SK-N-SH (cell line): ENCODE data around the gene CCDC68. TPM values are rescaled to one million over a fixed set of nuclear protein-coding genes. Genes with fewer than 3 reads are reported as not detected.

ENCODE experiments used
- CTCF ChIA-PET: fragments of 300-600, 350-600 bp; formaldehyde crosslinking; extraction: SDS; loops from one replicate; lab custom pipeline; 2021; lab: Yijun Ruan, JAX
- POLR2A ChIA-PET: fragments of 350-600 bp; sonication (Branson Sonifier 250); formaldehyde crosslinking; extraction: SDS; loops from one replicate; lab custom pipeline; 2020; ENCODE audit warnings: antibody characterized with exemption, inconsistent platforms; lab: Yijun Ruan, JAX
- DNase-seq: peaks from one replicate; pipeline ENCODE4 v3.0.0; 2012
- H2AFZ ChIP-seq: fragments of 200-600 bp; sonication (generic); 2 replicates; pipeline ENCODE4 v1.8.1; 2016; ENCODE audit warnings: antibody characterized with exemption, mild to moderate bottlenecking, low read depth
- H3F3A ChIP-seq: fragments of 200-600 bp; sonication (generic); replicated peaks from 2 replicates; pipeline ENCODE3; 2016; ENCODE audit warnings: antibody characterized with exemption, mild to moderate bottlenecking; ENCODE audit not compliant: insufficient read depth
- H3K27ac ChIP-seq, 2 experiments: fragments of 200-500 bp in 1 of 2; fragments of 200-600 bp in 1 of 2; sonication (Bioruptor generic) in 1 of 2; sonication (generic), shearing (Covaris generic) in 1 of 2; 2 replicates each; pipeline versions ENCODE4 v1.5.1 to v1.6.1; 2014 to 2016; ENCODE audit warnings: low read depth in 2 of 2, inconsistent platforms in 1 of 2, low read length in 1 of 2, mild to moderate bottlenecking in 1 of 2, mixed read lengths in 1 of 2
- H3K27me3 ChIP-seq: fragments of 200-600 bp; sonication (generic), shearing (Covaris generic); 2 replicates; pipeline ENCODE4 v1.6.1; 2016; ENCODE audit warnings: mixed run types; ENCODE audit not compliant: insufficient read depth
- H3K36me3 ChIP-seq, 2 experiments: fragments of 200-500 bp in 1 of 2; fragments of 200-600 bp in 1 of 2; sonication (Bioruptor generic) in 1 of 2; sonication (generic) in 1 of 2; replicated peaks in 1 of 2; 2 replicates each; pipeline versions ENCODE3 to v1.5.1; 2014 to 2016; ENCODE audit warnings: low read length in 1 of 2, mild to moderate bottlenecking in 1 of 2; ENCODE audit not compliant: insufficient read depth in 2 of 2, control insufficient read depth in 1 of 2
- H3K4me1 ChIP-seq, 2 experiments: fragments of 200-500 bp in 1 of 2; fragments of 200-600 bp in 1 of 2; sonication (Bioruptor generic) in 1 of 2; sonication (generic), shearing (Covaris generic) in 1 of 2; 2 replicates each; pipeline versions ENCODE4 v1.5.1 to v1.6.1; 2014 to 2016; ENCODE audit warnings: low read depth in 1 of 2, low read length in 1 of 2, mixed run types in 1 of 2; ENCODE audit not compliant: insufficient read depth in 2 of 2, control insufficient read depth in 1 of 2
- H3K4me2 ChIP-seq: fragments of 200-600 bp; sonication (generic), shearing (Covaris generic); 2 replicates; pipeline ENCODE4 v1.6.1; 2017; ENCODE audit warnings: mixed run types
- H3K4me3 ChIP-seq, 2 experiments: fragments of 200-500 bp in 1 of 2; fragments of 200-600 bp in 1 of 2; sonication (Bioruptor generic) in 1 of 2; sonication (generic), shearing (Covaris generic) in 1 of 2; 2 replicates each; pipeline versions ENCODE4 v1.5.1 to v1.8.1; 2014 to 2016; ENCODE audit warnings: low read depth in 2 of 2, inconsistent platforms in 1 of 2, low read length in 1 of 2, mild to moderate bottlenecking in 1 of 2, mixed read lengths in 1 of 2, moderate library complexity in 1 of 2
- H3K79me2 ChIP-seq: fragments of 200-600 bp; sonication (generic); 2 replicates; pipeline ENCODE4 v1.8.1; 2017; ENCODE audit warnings: mild to moderate bottlenecking; ENCODE audit not compliant: insufficient read depth
- H3K9ac ChIP-seq: fragments of 200-600 bp; sonication (generic); 2 replicates; pipeline ENCODE4 v1.6.1; 2017; ENCODE audit warnings: mixed run types
- H3K9me2 ChIP-seq: fragments of 200-600 bp; sonication (generic); 2 replicates; pipeline ENCODE4 v1.6.1; 2017; ENCODE audit warnings: mixed run types
- H3K9me3 ChIP-seq: fragments of 200-600 bp; sonication (generic); 2 replicates; pipeline ENCODE4 v1.6.1; 2017; ENCODE audit warnings: mixed run types, mild to moderate bottlenecking, moderate library complexity
- H4K20me1 ChIP-seq: fragments of 200-600 bp; sonication (generic); 2 replicates; pipeline ENCODE4 v1.6.1; 2017; ENCODE audit warnings: mild to moderate bottlenecking, mixed run types; ENCODE audit not compliant: insufficient read depth
- CHD2 ChIP-seq: fragments of 150-350 bp; IDR thresholded peaks from 2 replicates; pipeline ENCODE4 v1.6.1; 2018; ENCODE audit warnings: low read length; ENCODE audit not compliant: partially characterized antibody
- FOXM1 ChIP-seq: IDR thresholded peaks from 2 replicates; pipeline ENCODE4 v1.4.0; 2012; ENCODE audit warnings: low read depth, mild to moderate bottlenecking
- GABPA ChIP-seq: IDR thresholded peaks from 2 replicates; pipeline ENCODE4 v1.4.0; 2012; ENCODE audit warnings: low read depth, mild to moderate bottlenecking
- JUND ChIP-seq: IDR thresholded peaks from 2 replicates; pipeline ENCODE4 v1.4.0; 2012
- MXI1 ChIP-seq: IDR thresholded peaks from 2 replicates; pipeline ENCODE4 v1.6.1; 2012; ENCODE audit warnings: mild to moderate bottlenecking, low read depth, low read length, improper control_type of control experiment
- RAD21 ChIP-seq: IDR thresholded peaks from 2 replicates; pipeline ENCODE4 v1.6.1; 2012; ENCODE audit warnings: mild to moderate bottlenecking, low read length
- RCOR1 ChIP-seq: fragments of 150-350 bp; IDR thresholded peaks from 2 replicates; pipeline ENCODE4 v1.6.1; 2017; ENCODE audit warnings: antibody characterized with exemption, low read length
- USF1 ChIP-seq: IDR thresholded peaks from 2 replicates; pipeline ENCODE4 v1.4.0; 2012; ENCODE audit warnings: low read depth, borderline replicate concordance
- ZBTB33 ChIP-seq: IDR thresholded peaks from 2 replicates; pipeline ENCODE4 v1.4.0; 2012; ENCODE audit warnings: low read depth, borderline replicate concordance
- WGBS: methylation state at CpG from one replicate; pipeline ENCODE4 v1.1.6; 2017; ENCODE audit warnings: low lambda C conversion rate; 5-methylcytosine and 5-hydroxymethylcytosine counted together
- polyA plus RNA-seq, 3 experiments: library from polyadenylated mRNA; depleted of rRNA; stranded (reverse); fragments of >200 nt; gene quantifications; 2 replicates each; pipeline ENCODE4 v1.2.3, GENCODE V29; 2012
- TF ChIP-seq, protein P1 (sequence below): fragments of 150-350 bp; IDR thresholded peaks from 2 replicates; pipeline ENCODE4 v1.6.1; 2016; ENCODE audit warnings: mild to moderate bottlenecking, low read depth, low read length
- TF ChIP-seq, protein P2 (sequence below): IDR thresholded peaks from 2 replicates; pipeline ENCODE4 v1.4.0; 2012; ENCODE audit warnings: low read depth

The CCDC68 gene
- polyA plus RNA-seq, 1 of the 3 experiments (the other 2 are of a cell fraction), result not detected

GRCh38 chr18:54949588-54949987 is 9.7 kb downstream of the CCDC68 start:
- POLR2A ChIA-PET, result no interaction called here

GRCh38 chr18:54948350-54948837 is 10.9 kb downstream of the CCDC68 start:
- no peaks in the 10 kb centered on the region for H3K9me3 ChIP-seq
- no peaks in the 10 kb centered on the region for H3K27me3 ChIP-seq
- H3K79me2 ChIP-seq, result no peaks in the 10 kb centered on the region
- H3F3A ChIP-seq, result no peaks in the 10 kb centered on the region
- H2AFZ ChIP-seq, result no peak overlapping the region
- H3K36me3 ChIP-seq, result no peaks in the 10 kb centered on the region
- WGBS, result 76% methylated on average over 4 of the region's 4 CpGs
- peaks cover 0 to 10% of the 10 kb centered on the region in 2 experiments; a peak in 1 of 4 replicates for H3K4me1 ChIP-seq
- CTCF ChIA-PET, result interaction anchor here (1.5 to 3.1 kb wide), 5 partner anchors 8 to 504 kb away, joined by 7 to 16 read pairs (median 9); no protein-coding TSS in a partner anchor
- no peaks in the 10 kb centered on the region for H3K9me2 ChIP-seq
- POLR2A ChIA-PET, result no interaction called here
- H3K9ac ChIP-seq, result no peak overlapping the region
- H4K20me1 ChIP-seq, result no peaks in the 10 kb centered on the region
- no peak overlapping the region for H3K4me3 ChIP-seq
- TF ChIP-seq RCOR1, result no peak
- TF ChIP-seq, all 33 proteins: peak for 0
- no peak for DNase-seq
- Histone ChIP-seq H3K4me2 (no peak overlapping the region), H3K27ac (no peak overlapping the region)

More at GRCh38 chr18:54949588-54949987, 9.7 kb downstream of the CCDC68 start:
- DNase-seq, result no peak
- Histone ChIP-seq H3F3A (no peaks in the 10 kb centered on the region), H3K4me3 (no peak overlapping the region), H3K9me3 (no peaks in the 10 kb centered on the region), H4K20me1 (no peaks in the 10 kb centered on the region), H3K9me2 (no peaks in the 10 kb centered on the region), H3K27ac (no peak overlapping the region), H3K9ac (no peak overlapping the region), H3K4me1 (peaks cover 0 to 10% of the 10 kb centered on the region in 2 experiments; a peak in 1 of 4 replicates), H3K27me3 (no peaks in the 10 kb centered on the region), H3K36me3 (no peaks in the 10 kb centered on the region), H2AFZ (no peak overlapping the region), H3K4me2 (no peak overlapping the region), H3K79me2 (no peaks in the 10 kb centered on the region)
- CTCF ChIA-PET, result interaction anchor here (0.5 to 3.1 kb wide), 9 partner anchors 10 to 560 kb away, joined by 3 to 16 read pairs (median 8); no protein-coding TSS in a partner anchor
- WGBS, result 100% methylated on average over 2 of the region's 3 CpGs
- TF ChIP-seq MXI1 (no peak), GABPA (no peak), JUND (no peak), CHD2 (no peak)
- TF ChIP-seq, protein P1, sequence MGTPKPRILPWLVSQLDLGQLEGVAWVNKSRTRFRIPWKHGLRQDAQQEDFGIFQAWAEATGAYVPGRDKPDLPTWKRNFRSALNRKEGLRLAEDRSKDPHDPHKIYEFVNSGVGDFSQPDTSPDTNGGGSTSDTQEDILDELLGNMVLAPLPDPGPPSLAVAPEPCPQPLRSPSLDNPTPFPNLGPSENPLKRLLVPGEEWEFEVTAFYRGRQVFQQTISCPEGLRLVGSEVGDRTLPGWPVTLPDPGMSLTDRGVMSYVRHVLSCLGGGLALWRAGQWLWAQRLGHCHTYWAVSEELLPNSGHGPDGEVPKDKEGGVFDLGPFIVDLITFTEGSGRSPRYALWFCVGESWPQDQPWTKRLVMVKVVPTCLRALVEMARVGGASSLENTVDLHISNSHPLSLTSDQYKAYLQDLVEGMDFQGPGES, result no peak
- TF ChIP-seq, protein P2, sequence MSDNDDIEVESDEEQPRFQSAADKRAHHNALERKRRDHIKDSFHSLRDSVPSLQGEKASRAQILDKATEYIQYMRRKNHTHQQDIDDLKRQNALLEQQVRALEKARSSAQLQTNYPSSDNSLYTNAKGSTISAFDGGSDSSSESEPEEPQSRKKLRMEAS, result no peak

DNA sequence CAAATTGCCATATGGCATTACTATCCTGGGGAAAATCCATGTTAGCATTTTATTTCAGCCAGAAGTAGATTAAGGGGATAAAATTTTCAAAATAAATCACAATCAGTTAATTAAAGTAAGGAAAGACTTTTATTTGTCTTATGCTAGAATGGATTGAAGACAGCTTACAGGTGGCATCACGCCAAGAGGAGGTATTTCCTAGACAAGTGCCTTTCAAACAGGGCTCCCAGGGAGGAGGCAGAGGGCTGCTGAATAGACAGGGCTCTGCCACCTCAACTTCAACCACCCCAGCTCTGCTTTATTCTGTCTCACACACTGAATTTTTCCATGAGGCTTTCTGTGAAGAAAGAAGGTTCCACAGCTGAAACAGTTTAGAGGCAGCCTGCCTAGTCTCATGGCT is 12.2 kb downstream of the CCDC68 start:
- H3K4me3 ChIP-seq, result no peak overlapping the region
- no peaks in the 10 kb centered on the region for H3K36me3 ChIP-seq
- no peaks in the 10 kb centered on the region for H3F3A ChIP-seq
- no peak overlapping the region for H3K4me2 ChIP-seq
- POLR2A ChIA-PET, result no interaction called here
- no peak for DNase-seq
- H3K27ac ChIP-seq, result no peak overlapping the region
- CTCF ChIA-PET, result interaction anchor here (1.5 kb wide), 1 partner anchor 268 kb away, joined by 4 read pairs; no protein-coding TSS in a partner anchor
- WGBS, result 82% methylated on average over 1 of the region's 1 CpG
- no peak overlapping the region for H3K9ac ChIP-seq
- no peaks in the 10 kb centered on the region for H3K9me2 ChIP-seq
- H3K79me2 ChIP-seq, result no peaks in the 10 kb centered on the region; the same call in 1 of the 2 replicates
- no peaks in the 10 kb centered on the region for H4K20me1 ChIP-seq
- no peaks in the 10 kb centered on the region for H3K9me3 ChIP-seq
- H3K27me3 ChIP-seq, result no peaks in the 10 kb centered on the region
- TF ChIP-seq RAD21 (no peak), RCOR1 (no peak), CHD2 (no peak), ZBTB33 (no peak), USF1 (no peak), FOXM1 (no peak)
- TF ChIP-seq, all 33 proteins: peak for 0
- H2AFZ ChIP-seq, result no peak overlapping the region
- H3K4me1 ChIP-seq, result peaks cover 0 to 10% of the 10 kb centered on the region in 2 experiments; a peak in 2 of 4 replicates
